Heart left ventricle (tissue), 16 donors: ENCODE data around the gene NME7. TPM values are rescaled to one million over a fixed set of nuclear protein-coding genes. Genes with fewer than 3 reads are reported as not detected.
"Not testable (repeated sequence)": the region's sequence is repeated elsewhere in the genome, so short reads cannot be mapped to it uniquely, and the experiment has no call there.

Experiments
- ATAC-seq, 4 donors: fragments of 200-7000 bp; cut with Tn5 transposase; one replicate each; pipeline ENCODE4 v1.9.1; 2020 to 2022; ENCODE audit warnings: moderate library complexity in 4 of 4, mild to moderate bottlenecking in 3 of 4, moderate number of reproducible peaks in 1 of 4
- DNase-seq, 5 donors: peaks; one replicate each; pipeline ENCODE4 v3.0.0-alpha.2; 2020
- H3K27ac ChIP-seq, 12 donors: fragments of 200-600 bp; sonication (generic) in 4 of 12; one replicate each; pipeline versions ENCODE4 v1.5.0 to v1.8.0; 2016 to 2022; ENCODE audit warnings: mild to moderate bottlenecking in 2 of 12
- H3K27me3 ChIP-seq, 9 donors: fragments of 200-600 bp; sonication (generic) in 2 of 9; one replicate each; pipeline versions ENCODE4 v1.5.1 to v1.8.0; 2016 to 2022; ENCODE audit warnings: mild to moderate bottlenecking in 3 of 9
- H3K36me3 ChIP-seq, 9 donors: fragments of 200-600 bp; sonication (generic) in 2 of 9; one replicate each; pipeline versions ENCODE4 v1.5.0 to v1.8.0; 2018 to 2022; ENCODE audit warnings: mild to moderate bottlenecking in 2 of 9
- H3K4me1 ChIP-seq, 12 donors: fragments of 200-600 bp; sonication (generic) in 4 of 12; one replicate each; pipeline versions ENCODE4 v1.5.0 to v1.8.0; 2016 to 2022; ENCODE audit warnings: mild to moderate bottlenecking in 3 of 12
- H3K4me3 ChIP-seq, 12 donors: fragments of 200-600 bp; sonication (generic) in 4 of 12; one replicate each; pipeline versions ENCODE4 v1.5.0 to v1.8.0; 2017 to 2022; ENCODE audit warnings: mild to moderate bottlenecking in 9 of 12, moderate library complexity in 4 of 12
- H3K9me3 ChIP-seq, 12 donors: fragments of 200-600 bp; sonication (generic) in 4 of 12; one replicate each; pipeline versions ENCODE4 v1.5.0 to v1.8.0; 2016 to 2022; ENCODE audit warnings: mild to moderate bottlenecking in 1 of 12
- POLR2A ChIP-seq, 2 donors: fragments of 450-650 bp; IDR thresholded peaks; one replicate each; pipeline ENCODE4 v1.6.1; 2017; ENCODE audit warnings: antibody characterized with exemption in 2 of 2, mild to moderate bottlenecking in 2 of 2, moderate library complexity in 2 of 2
- WGBS, 4 donors: extraction: QIAGEN DNeasy Blood & Tissue Kit in 2 of 4; methylation state at CpG; one replicate each; pipeline versions ENCODE4 v1.1.5 to v1.1.7; 2013 to 2018; 5-methylcytosine and 5-hydroxymethylcytosine counted together
- intact Hi-C, 10 donors: fragments of 100-400 bp; cut with DNase I; formaldehyde crosslinking; loops; one replicate each; pipeline versions ENCODE4 v1.11.1 to v1.14.2; 2022
- polyA plus RNA-seq, 2 donors: library from polyadenylated mRNA; stranded (reverse); fragments of 200-250 nt; gene quantifications; one replicate each; pipeline ENCODE4 v1.2.3, GENCODE V29; 2013
- total RNA-seq, 9 donors: library from RNA; depleted of rRNA in 2 of 9; stranded (reverse); fragments of >200 nt in 2 of 9; fragmentation: NEBNext Ultra II Directional in 3 of 9; extraction: Animal tissue kit (Norgen Biotek cat#: 25700) in 3 of 9; gene quantifications; one replicate each; pipeline versions ENCODE4 v1.1.0 to v1.2.4, GENCODE V29; 2016 to 2023
- TF ChIP-seq, protein P1 (sequence below), 12 donors: fragments of 200-600 bp; sonication (generic) in 4 of 12; IDR thresholded peaks; one replicate each; pipeline versions ENCODE4 v1.5.0 to v1.8.0; 2018 to 2022; ENCODE audit warnings: antibody characterized with exemption in 12 of 12, mild to moderate bottlenecking in 5 of 12
- donor health status: ischemic (EF 13 %, LVEDD 7.1; RV severe dilation, severe dysfunction).
- donor health status: healthy with polysubstance abuse.
- donor health status: DM: no; HTN: yes; CAD: no.
- donor health status: DM: no; HTN: no; CAD: no.
- donor health status: ischemic (EF 25% LVEDD 6.9; RV normal size, moderate dysfunction).
- donor health status: ischemic (EF 25% LVEDD 5.7; RV mildly dilated, moderate dysfunction).
- donor health status: healthy.
- donor health status: DM: yes; HTN: yes; CAD: no.
- donor health status: ischemic (EF 35%, LVEDD 5.7; RV mildly dilated, moderate dysfunction).
- donor health status: nonischemic (EF 11% LVEDD 7.7; RV severe dilation, severe dysfunction).
- donor health status: DM: yes; HTN: yes; CAD: no.
- donor health status: PGD.
- donor health status: ischemic (EF 29% LVEDD 5.4; RV normal size, mild dysfunction).
- donor health status: nonischemic (EF 23%, LVEDD 6.1; RV moderate dilation, normal function).

NME7 gene
- total and polyA plus RNA-seq, 11 donors: 3.1 to 25.2 (median 8.4) TPM

DNA sequence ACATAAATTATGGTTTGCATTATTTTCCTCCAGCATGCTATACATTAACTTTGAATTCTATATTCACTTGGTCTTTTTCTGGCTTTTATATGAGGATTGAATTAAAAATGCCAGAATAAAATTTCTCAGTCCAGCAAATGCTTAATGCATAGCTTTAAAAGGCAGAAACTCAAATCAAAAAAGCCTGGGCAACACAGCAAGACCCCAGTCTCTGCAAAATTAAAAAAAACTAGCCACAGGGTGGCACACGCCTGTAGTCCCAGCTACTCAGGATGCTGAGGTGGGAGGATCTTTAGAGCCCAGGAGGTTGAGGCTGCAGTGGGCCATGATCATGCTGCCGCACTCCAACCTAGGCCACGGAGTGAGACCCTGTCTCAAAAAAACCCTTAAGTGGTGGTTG, 241.3 kb downstream of the NME7 start:
- no peaks in the 10 kb centered on the region for H3K27me3 ChIP-seq
- DNase-seq (no peak), ATAC-seq (no peak)
- peaks cover 0 to 87% (median 63%) of the 10 kb centered on the region in 9 donors for H3K36me3 ChIP-seq
- TF ChIP-seq POLR2A (IDR thresholded peaks at IDR 0.05): no peak
- TF ChIP-seq, protein P1, sequence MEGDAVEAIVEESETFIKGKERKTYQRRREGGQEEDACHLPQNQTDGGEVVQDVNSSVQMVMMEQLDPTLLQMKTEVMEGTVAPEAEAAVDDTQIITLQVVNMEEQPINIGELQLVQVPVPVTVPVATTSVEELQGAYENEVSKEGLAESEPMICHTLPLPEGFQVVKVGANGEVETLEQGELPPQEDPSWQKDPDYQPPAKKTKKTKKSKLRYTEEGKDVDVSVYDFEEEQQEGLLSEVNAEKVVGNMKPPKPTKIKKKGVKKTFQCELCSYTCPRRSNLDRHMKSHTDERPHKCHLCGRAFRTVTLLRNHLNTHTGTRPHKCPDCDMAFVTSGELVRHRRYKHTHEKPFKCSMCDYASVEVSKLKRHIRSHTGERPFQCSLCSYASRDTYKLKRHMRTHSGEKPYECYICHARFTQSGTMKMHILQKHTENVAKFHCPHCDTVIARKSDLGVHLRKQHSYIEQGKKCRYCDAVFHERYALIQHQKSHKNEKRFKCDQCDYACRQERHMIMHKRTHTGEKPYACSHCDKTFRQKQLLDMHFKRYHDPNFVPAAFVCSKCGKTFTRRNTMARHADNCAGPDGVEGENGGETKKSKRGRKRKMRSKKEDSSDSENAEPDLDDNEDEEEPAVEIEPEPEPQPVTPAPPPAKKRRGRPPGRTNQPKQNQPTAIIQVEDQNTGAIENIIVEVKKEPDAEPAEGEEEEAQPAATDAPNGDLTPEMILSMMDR (IDR thresholded peaks at IDR 0.05): peak in 1 of 12 donors; percentile 12
- intact Hi-C loops: loop anchor here in 1 of 10 donors (10.0 kb wide), 1 partner anchor 218 kb away; no protein-coding TSS in a partner anchor
- 79 to 91% (median 81%) methylated on average over 3 of the region's 3 CpGs for WGBS, 4 donors
- peaks cover 0 to 52% (median 11%) of the 10 kb centered on the region in 12 donors for H3K4me1 ChIP-seq
- H3K27ac ChIP-seq: no peak overlapping the region
- H3K9me3 ChIP-seq: no peaks in the 10 kb centered on the region
- no peak overlapping the region for H3K4me3 ChIP-seq

DNA sequence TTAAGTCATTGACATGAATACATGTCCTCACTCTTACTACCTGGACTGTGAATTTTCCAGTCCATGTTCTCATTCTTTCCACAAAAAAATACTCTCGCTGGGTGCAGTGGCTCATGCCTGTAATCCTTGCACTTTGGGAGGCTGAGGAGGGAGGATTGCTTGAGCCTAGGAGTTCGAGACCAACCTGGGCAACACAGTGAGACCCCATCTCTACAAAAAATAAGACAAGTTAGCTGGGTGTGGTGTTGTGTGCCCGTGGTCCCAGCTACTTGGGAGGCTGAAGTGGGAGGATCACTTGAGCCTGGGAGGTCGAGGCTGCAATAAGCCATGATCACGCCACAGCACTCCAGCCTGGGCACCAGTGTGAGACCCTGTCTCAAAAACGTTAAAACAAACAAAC, 242.0 kb downstream of the NME7 start:
- ATAC-seq, DNase-seq, H3K9me3 ChIP-seq, H3K27me3 ChIP-seq, H3K4me3 ChIP-seq: not testable (repeated sequence)
- 84 to 94% (median 93%) methylated on average over 6 of the region's 6 CpGs for WGBS, 4 donors
- Histone ChIP-seq H3K4me1 (peaks cover 0 to 56% (median 11%) of the 10 kb centered on the region in 12 donors), H3K27ac (peak overlapping the region in 1 of 12 donors; percentile 9), H3K36me3 (peaks cover 0 to 85% (median 57%) of the 10 kb centered on the region in 9 donors)
- intact Hi-C loops: loop anchor here in 1 of 10 donors (10.0 kb wide), 1 partner anchor 219 kb away; no protein-coding TSS in a partner anchor

DNA sequence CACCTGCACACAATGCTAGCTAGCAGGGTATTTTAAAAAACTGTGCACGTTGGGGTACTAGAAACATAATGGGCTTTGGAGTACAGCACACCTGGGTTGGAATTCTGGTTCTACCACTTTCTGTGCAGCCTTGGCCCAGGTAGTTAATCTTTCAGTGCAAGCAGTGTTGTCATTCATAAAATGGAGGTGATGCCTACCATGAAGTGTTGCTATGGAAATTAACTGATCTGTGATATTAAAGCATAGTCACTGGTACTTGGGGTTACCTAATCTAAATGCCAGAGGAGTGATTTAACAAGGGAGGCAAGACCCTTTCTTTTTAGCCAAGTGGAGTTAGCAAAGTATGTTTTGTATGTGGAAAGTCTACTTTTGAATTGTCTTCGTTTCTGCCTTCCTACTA, 243.1 kb downstream of the NME7 start:
- TF ChIP-seq, protein P1 (IDR thresholded peaks at IDR 0.05): no peak
- TF ChIP-seq POLR2A (IDR thresholded peaks at IDR 0.05): no peak
- Histone ChIP-seq H3K36me3 (peaks cover 0 to 84% (median 47%) of the 10 kb centered on the region in 9 donors), H3K9me3 (no peaks in the 10 kb centered on the region), H3K4me1 (peaks cover 0 to 65% (median 10%) of the 10 kb centered on the region in 12 donors), H3K27ac (peak overlapping the region in 1 of 12 donors; percentile 17), H3K4me3 (no peak overlapping the region), H3K27me3 (no peaks in the 10 kb centered on the region)
- DNase-seq: no peak
- no peak for ATAC-seq
- intact Hi-C loops: loop anchor here in 1 of 10 donors (10.0 kb wide), 1 partner anchor 220 kb away; no protein-coding TSS in a partner anchor
- 55 to 71% (median 64%) methylated on average over 2 of the region's 2 CpGs for WGBS, 4 donors

DNA sequence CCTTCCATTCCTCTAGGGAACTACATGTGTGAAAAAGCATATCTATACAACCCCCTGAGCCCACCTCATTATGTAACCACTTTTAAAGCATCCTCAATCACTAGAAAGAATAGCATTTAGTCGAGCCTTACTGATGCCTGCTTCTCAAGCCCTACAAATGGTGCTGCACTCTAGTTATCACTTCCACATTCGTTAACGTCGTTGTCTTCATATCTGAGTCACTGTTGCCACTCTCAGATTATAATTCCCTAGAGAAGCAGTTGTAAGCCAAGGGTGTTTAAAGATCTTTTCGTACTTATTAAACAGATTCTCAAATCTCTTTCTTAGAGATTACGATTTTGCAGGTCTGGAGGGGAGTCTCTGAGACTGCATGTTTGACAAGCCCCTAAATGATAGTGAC, 244.6 kb downstream of the NME7 start:
- H3K27me3 ChIP-seq: no peaks in the 10 kb centered on the region
- H3K36me3 ChIP-seq: peaks cover 0 to 84% (median 39%) of the 10 kb centered on the region in 9 donors

More for the DNA sequence above, 244.6 kb downstream of the NME7 start:
- peak overlapping the region in 1 of 12 donors; percentile 35 for H3K27ac ChIP-seq
- no peaks in the 10 kb centered on the region for H3K9me3 ChIP-seq
- no peak overlapping the region for H3K4me3 ChIP-seq
- peaks cover 0 to 69% (median 14%) of the 10 kb centered on the region in 12 donors for H3K4me1 ChIP-seq
- ATAC-seq: no peak
- DNase-seq: no peak
- TF ChIP-seq, protein P1 (IDR thresholded peaks at IDR 0.05): no peak
- TF ChIP-seq POLR2A (IDR thresholded peaks at IDR 0.05): no peak
- WGBS, 4 donors: 45 to 61% (median 53%) methylated on average over 6 of the region's 6 CpGs
- intact Hi-C loops: loop anchor here in 1 of 10 donors (10.0 kb wide), 1 partner anchor 222 kb away; no protein-coding TSS in a partner anchor
